Ovary (tissue), 9 donors: ENCODE data around the gene PARP16. TPM values are rescaled to one million over a fixed set of nuclear protein-coding genes. Genes with fewer than 3 reads are reported as not detected.

Experiments
- DNase-seq, 5 donors: peaks; one replicate each; pipeline ENCODE4 v3.0.0-alpha.2; 2019 to 2020
- H3K27ac ChIP-seq, 2 donors: fragments of 200-600 bp; one replicate each; pipeline versions ENCODE4 v1.5.1 to v1.8.0; 2019 to 2022
- H3K27me3 ChIP-seq: fragments of 200-600 bp; one replicate; pipeline ENCODE4 v1.8.0; 2022
- H3K36me3 ChIP-seq: fragments of 200-600 bp; sonication (generic); one replicate; pipeline ENCODE4 v1.5.1; 2019
- H3K4me1 ChIP-seq: one replicate; pipeline ENCODE4 v1.8.1; 2013; ENCODE audit warnings: mild to moderate bottlenecking, moderate library complexity; ENCODE audit not compliant: insufficient read depth
- H3K4me3 ChIP-seq: fragments of 200-600 bp; sonication (generic); one replicate; pipeline ENCODE4 v1.5.1; 2017
- H3K9me3 ChIP-seq, 2 donors: fragments of 200-600 bp in 1 of 2; sonication (generic) in 1 of 2; one replicate each; pipeline versions ENCODE4 v1.5.1 to v1.8.1; 2013 to 2019; ENCODE audit warnings: mild to moderate bottlenecking in 1 of 2, moderate library complexity in 1 of 2
- CTCF ChIP-seq, 3 donors: fragments of 450-650 bp in 2 of 3; fragments of 200-600 bp in 1 of 3; IDR thresholded peaks; one replicate each; pipeline versions ENCODE4 v1.5.1 to v1.8.0; 2016 to 2022; ENCODE audit warnings: antibody characterized with exemption in 3 of 3, mild to moderate bottlenecking in 1 of 3
- EP300 ChIP-seq: sonication (generic); formaldehyde crosslinking; IDR thresholded peaks from one replicate; pipeline ENCODE4 v1.6.1; 2017; ENCODE audit warnings: antibody characterized with exemption
- POLR2A ChIP-seq: fragments of 450-650 bp; IDR thresholded peaks from one replicate; pipeline ENCODE4 v1.6.1; 2017; ENCODE audit warnings: antibody characterized with exemption, mild to moderate bottlenecking, moderate library complexity
- WGBS, 3 donors: extraction: QIAGEN DNeasy Blood & Tissue Kit in 1 of 3; methylation state at CpG; one replicate each; pipeline versions ENCODE4 v1.1.5 to v1.1.7; 2013 to 2017; 5-methylcytosine and 5-hydroxymethylcytosine counted together
- intact Hi-C, 4 donors: fragments of 100-400 bp; cut with DNase I; formaldehyde crosslinking; loops; one replicate each; pipeline versions ENCODE4 v1.11.0 to v1.15.1; 2022 to 2023
- polyA plus RNA-seq, 2 donors: library from polyadenylated mRNA; stranded (reverse); fragments of 200-250 nt in 1 of 2; fragments of 350-450 nt in 1 of 2; fragmentation: Illumina TruSeq in 1 of 2; extraction: RNeasy Lipid Tissue Mini Kit (QIAGEN cat#74804) in 1 of 2; gene quantifications; one replicate each; pipeline ENCODE4 v1.2.3, GENCODE V29; 2013 to 2014
- total RNA-seq, 7 donors: library from RNA; depleted of rRNA in 2 of 7; stranded (reverse); fragments of >200 nt in 2 of 7; fragmentation: NEBNext Ultra II Directional in 3 of 7; extraction: Animal tissue kit (Norgen Biotek cat#: 25700) in 3 of 7; gene quantifications; one replicate each; pipeline versions ENCODE4 v1.1.0 to v1.2.4, GENCODE V29; 2016 to 2023
- donor health status: DM: no; HTN: no; CAD: no; lungs with moderate emphysema.
- donor health status: DM: no; HTN: no; CAD: no.
- donor health status: Bipolar disorder and iron deficiency.
- donor health status: DM: yes; HTN: yes; CAD: no.
- donor health status: DM: no; HTN: no; CAD: no.
- donor health status: DM: yes; HTN: yes; CAD: no.

The PARP16 gene
- total and polyA plus RNA-seq, 9 donors, result 8.8 to 20.2 (median 13.4) TPM

- Histone ChIP-seq H3K27ac (no peak overlapping the region), H3K27me3 (no peaks in the 10 kb centered on the region), H3K9me3 (no peaks in the 10 kb centered on the region), H3K36me3 (no peaks in the 10 kb centered on the region), H3K4me1 (peaks cover 12% of the 10 kb centered on the region), H3K4me3 (no peak overlapping the region)
- WGBS, 3 donors, result 88 to 91% (median 88%) methylated on average over 1 of the region's 1 CpG
- no peak for TF ChIP-seq EP300
- intact Hi-C loops, result loop anchor here in 1 of 4 donors (5.0 kb wide), 1 partner anchor 57 kb away; no protein-coding TSS in a partner anchor
- no peak for DNase-seq
Measured at GRCh38 chr15:65254758-65255157, 31.9 kb downstream of the PARP16 start.

- H3K27me3 ChIP-seq, result no peaks in the 10 kb centered on the region
- intact Hi-C loops, result no loop called here
- H3K4me1 ChIP-seq, result peaks cover 12% of the 10 kb centered on the region
- no peaks in the 10 kb centered on the region for H3K36me3 ChIP-seq
- H3K9me3 ChIP-seq, result no peaks in the 10 kb centered on the region
- WGBS, 3 donors, result 44 to 61% (median 53%) methylated on average over 4 of the region's 4 CpGs
- no peak overlapping the region for H3K4me3 ChIP-seq
- H3K27ac ChIP-seq, result no peak overlapping the region
- no peak for DNase-seq
- TF ChIP-seq CTCF (IDR thresholded peaks at IDR 0.05) (no peak), POLR2A (no peak), EP300 (no peak)
Measured at GRCh38 chr15:65254356-65254755, 32.3 kb downstream of the PARP16 start.

DNA sequence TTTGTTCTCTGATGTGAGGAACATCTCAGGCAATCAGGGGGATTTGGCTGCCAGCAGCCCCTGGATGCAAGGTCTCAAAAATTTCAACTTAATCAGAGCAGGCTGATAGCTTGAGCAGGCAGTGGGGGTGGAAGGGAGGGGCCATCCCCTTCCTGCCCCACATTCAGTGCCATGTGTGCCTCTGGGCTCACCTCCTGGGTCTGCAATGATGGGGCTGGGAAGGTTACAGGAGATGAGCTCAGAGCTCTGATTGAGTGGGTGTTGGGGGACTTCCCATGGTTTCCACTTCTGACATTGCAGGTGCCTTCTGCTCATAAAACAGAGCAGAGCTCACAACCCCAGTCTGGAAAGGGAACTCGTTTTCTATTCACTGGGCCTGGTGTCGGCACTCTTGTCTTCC is 37.0 kb downstream of the PARP16 start:
- 66 to 80% (median 79%) methylated on average over 2 of the region's 2 CpGs for WGBS, 3 donors
- intact Hi-C loops, result no loop called here
- Histone ChIP-seq H3K9me3 (no peaks in the 10 kb centered on the region), H3K4me1 (peaks cover 7% of the 10 kb centered on the region), H3K4me3 (no peak overlapping the region), H3K27ac (peak overlapping the region in 1 of 2 donors; percentile 17), H3K36me3 (no peaks in the 10 kb centered on the region), H3K27me3 (no peaks in the 10 kb centered on the region)
- DNase-seq, result no peak
- TF ChIP-seq CTCF (IDR thresholded peaks at IDR 0.05) (no peak), EP300 (no peak), POLR2A (no peak)

- H3K27ac ChIP-seq, result peak overlapping the region; percentile 17 to 51
- TF ChIP-seq CTCF (IDR thresholded peaks at IDR 0.05) (no peak), POLR2A (no peak), EP300 (no peak)
- no peaks in the 10 kb centered on the region for H3K9me3 ChIP-seq
- H3K4me3 ChIP-seq, result no peak overlapping the region
- no peaks in the 10 kb centered on the region for H3K36me3 ChIP-seq
- intact Hi-C loops, result no loop called here
- peaks cover 7% of the 10 kb centered on the region for H3K4me1 ChIP-seq
- WGBS, 3 donors, result 20 to 28% (median 27%) methylated on average over 9 of the region's 9 CpGs
- no peaks in the 10 kb centered on the region for H3K27me3 ChIP-seq
- no peak for DNase-seq
Measured at GRCh38 chr15:65248511-65249255, 38.0 kb downstream of the PARP16 start.

GRCh38 chr15:65246939-65247338 is 39.7 kb downstream of the PARP16 start:
- DNase-seq, result no peak
- intact Hi-C loops, result no loop called here
- 95 to 99% (median 96%) methylated on average over 6 of the region's 6 CpGs for WGBS, 3 donors
- no peak overlapping the region for H3K27ac ChIP-seq
- H3K27me3 ChIP-seq, result no peaks in the 10 kb centered on the region
- TF ChIP-seq CTCF (IDR thresholded peaks at IDR 0.05), result no peak
- no peak for TF ChIP-seq EP300
- no peak for TF ChIP-seq POLR2A
- peaks cover 7% of the 10 kb centered on the region for H3K4me1 ChIP-seq
- no peaks in the 10 kb centered on the region for H3K9me3 ChIP-seq
- no peak overlapping the region for H3K4me3 ChIP-seq
- H3K36me3 ChIP-seq, result no peaks in the 10 kb centered on the region
